Measurements from ENCODE around the gene KLK7. TPM values are rescaled to one million over a fixed set of nuclear protein-coding genes. Genes with fewer than 3 reads are reported as not detected.

Gene KLK7
- not detected in 2 replicates for total RNA-seq (2014; rRNA removed; shearing (Covaris generic))

DNA sequence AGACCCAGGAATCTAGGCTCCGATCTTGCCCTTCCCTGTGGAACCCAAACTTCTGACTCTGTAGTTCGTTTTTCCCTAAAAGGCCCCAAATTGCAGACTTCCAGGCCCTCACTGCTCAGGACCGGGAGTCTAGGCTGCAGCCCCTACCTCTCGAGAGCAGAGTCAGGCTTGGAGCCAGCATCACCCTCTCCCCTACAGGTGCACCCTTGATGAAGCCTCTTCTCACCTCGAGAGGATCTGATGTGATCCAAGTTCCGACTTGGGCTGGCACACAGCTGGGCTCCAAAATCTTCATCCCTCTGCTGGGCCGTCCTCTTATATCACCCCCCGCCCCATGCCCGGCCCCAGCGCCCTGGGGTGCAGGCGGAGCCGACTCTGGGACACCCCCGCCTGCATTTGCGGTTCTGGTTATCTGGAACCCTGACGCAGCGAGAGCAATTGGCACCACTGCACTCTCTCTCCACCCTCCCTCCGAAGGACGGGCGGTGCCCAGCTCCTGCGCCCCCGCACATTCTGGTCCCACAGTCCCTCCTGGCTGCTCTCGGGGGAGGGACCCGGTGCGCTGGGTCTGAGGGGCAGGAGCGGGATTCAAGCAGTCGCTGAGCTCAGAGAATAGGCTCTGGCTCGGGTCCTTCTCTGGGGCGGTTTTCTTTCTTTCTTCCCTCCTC lies at the start of gene KLK7:
Gene KLK7, minus strand, starts transcription at position 293 of the 668 bp plus-strand sequence. CDS start 1,518 bp downstream, outside the sequence.
- no peak for DNase-seq (ENCODE audit: low spot score)
- in situ Hi-C loops (cut with HindIII; ENCODE audit: low sequenced_read_pairs), result no loop called here

DNA sequence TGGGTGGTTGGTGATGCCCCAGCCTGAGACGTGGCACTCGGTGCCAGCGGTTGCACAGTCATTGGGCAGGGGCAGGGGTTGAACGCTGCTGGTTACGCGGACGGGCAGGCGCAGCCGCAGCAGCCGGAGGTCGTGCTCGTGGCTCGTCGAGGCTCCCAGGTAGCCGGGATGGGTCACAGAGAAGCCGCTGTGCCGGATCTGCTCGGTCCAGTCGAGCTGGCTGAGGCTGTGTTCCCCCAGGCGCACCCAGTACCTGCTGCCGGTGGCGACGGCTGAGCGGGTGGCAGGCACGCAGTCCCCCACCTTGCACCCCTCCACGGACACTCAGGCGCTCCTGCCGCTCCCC lies 48.1 kb upstream of the KLK7 start:
- in situ Hi-C loops (cut with HindIII; ENCODE audit: low sequenced_read_pairs), result no loop called here
- no peak for DNase-seq (ENCODE audit: low spot score)

DNA sequence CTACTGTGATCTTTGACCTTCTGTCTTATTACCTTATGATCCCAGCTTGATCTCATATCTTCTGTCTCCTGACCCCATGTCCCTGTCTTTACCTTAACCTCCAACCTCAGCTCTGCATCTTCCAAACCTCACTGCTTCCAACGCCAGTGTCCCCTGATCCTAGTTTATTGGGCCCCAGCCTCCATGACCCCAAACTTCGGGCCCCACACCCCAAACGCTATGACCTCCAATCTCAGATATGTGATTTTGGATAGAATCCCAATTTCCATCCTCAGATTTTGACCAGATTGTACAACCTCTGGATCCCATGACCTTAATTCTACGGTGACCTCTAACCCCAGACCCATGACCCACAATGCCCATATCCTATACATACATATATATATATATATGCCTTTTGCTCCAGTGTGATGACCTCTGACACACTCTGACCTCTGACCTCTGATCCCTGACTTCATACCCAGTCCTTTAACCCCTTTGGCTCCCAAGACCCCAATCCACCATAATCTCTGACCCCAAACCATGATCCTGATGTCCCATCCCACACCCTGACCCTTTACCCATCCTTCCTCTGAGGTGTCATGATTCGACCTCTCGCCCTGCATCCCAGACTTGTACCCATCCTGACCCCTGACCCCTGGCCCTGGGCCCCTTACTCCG lies 47.6 kb upstream of the KLK7 start:
- no peak for DNase-seq (ENCODE audit: low spot score)
- in situ Hi-C loops (cut with HindIII; ENCODE audit: low sequenced_read_pairs), result no loop called here

DNA sequence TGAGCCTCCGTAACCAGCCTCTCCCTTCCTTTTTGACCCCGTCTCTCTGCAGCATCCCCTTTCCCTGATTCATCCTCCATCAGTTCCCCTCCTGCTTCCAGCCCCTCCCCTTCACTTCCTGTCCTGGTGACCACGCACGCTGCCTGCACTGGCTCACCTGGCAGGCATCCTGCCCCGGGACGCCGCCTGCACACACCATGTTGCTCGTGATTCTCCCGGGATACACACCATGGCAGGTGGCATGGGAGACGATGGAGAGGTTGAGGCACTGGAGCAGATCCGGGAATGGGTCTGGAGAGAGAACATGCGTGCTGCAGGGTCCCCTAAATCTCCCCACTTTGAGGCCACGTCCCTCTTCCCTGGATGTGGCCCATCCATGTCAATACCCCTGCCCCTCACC lies 46.9 kb upstream of the KLK7 start:
- in situ Hi-C loops (cut with HindIII; ENCODE audit: low sequenced_read_pairs), result no loop called here
- DNase-seq (ENCODE audit: low spot score), result no peak

DNA sequence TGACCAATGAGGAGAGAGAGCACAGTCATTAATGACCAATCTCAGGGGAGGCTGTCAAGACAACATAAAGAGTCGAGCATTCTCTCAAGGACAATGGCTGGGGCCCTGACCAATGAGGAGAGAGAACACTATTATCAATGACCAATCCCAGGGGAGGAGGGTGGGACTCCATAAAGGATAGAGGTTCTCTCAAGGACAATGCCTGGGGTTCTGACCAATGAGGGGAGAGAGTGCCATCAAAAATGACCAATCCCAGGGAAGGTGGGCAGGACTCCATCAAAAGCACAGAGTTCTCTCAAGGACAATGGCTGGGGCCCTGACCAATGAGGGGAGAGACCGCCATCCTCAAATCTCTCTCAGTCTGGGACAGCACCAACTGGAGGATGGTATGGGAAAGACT lies 46.0 kb upstream of the KLK7 start:
- in situ Hi-C loops (cut with HindIII; ENCODE audit: low sequenced_read_pairs), result no loop called here
- no peak for DNase-seq (ENCODE audit: low spot score)

DNA sequence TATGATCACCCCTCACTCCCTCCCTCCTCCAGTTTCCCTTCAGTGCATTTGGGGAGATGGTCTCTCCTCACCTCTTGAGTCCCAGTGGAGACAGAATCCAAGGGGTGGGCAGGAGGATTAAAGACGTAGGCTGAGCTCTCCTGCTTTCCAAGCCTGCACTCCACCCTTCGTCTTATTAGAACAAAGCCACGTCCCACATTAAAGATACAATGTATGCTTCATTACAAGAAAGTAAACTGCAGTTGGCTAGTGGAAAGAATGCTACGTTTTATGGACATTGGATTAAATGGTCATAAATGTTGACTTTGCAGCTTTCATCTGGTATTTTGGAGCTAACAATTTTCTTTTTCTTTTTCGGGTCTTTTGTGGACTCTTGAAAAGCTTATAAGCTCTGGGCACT lies 44.2 kb upstream of the KLK7 start:
- no peak for DNase-seq (ENCODE audit: low spot score)
- in situ Hi-C loops (cut with HindIII; ENCODE audit: low sequenced_read_pairs), result no loop called here

DNA sequence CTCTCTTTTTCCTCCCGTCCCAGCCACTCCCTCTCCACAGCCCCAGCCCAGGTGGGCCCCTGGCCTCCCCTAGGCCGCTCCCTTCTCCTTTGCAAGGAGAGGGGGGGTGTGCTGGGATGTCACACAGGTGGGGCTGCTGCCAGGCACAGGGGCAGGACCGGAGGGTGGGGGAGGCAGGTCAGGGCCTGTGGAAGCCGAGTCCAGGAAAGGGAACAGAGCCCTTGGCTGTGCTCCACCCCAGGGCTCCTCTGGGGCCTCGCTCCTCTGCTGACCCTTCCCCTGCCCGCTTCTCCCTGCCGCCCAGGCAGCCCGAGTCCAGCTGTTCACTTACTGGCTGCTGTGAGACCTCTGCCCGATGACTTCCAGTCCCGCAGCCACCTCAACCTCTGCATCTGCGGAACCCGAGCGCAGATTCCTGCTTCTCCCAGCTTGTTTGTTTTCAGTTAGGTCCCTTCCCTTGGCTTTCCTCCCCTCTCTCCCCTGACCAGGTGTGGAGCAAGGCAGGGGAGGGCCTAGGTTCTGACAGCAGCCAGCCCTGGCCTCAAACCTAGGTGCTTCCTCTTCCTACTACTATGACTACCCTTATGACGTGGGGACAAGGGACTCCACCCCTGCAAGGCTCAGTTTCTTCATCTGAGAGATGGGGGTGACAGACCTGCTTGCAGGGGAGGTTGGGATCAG lies 43.5 kb upstream of the KLK7 start:
- in situ Hi-C loops (cut with HindIII; ENCODE audit: low sequenced_read_pairs), result no loop called here
- no peak for DNase-seq (ENCODE audit: low spot score)

DNA sequence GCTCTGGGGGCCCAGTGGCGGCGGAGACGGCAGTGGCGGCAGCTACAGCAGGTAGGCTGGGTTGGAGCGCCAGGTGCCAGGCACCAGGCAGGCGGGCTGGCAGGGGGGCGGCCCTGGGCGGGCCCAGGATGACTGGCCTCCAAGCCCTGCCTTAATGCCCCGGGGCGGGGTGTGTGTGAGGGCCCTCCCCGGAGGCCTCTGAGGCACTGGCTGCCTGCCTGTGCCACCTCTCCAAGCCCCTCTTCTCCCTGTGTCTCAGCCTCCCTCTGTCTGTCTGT lies 42.8 kb upstream of the KLK7 start, which contains the start of gene KLK11:
Gene KLK11, minus strand, starts transcription at position 63 of the 278 bp plus-strand sequence. CDS start 985 bp downstream, outside the sequence.
- in situ Hi-C loops (cut with HindIII; ENCODE audit: low sequenced_read_pairs), result no loop called here
- no peak for DNase-seq (ENCODE audit: low spot score)

DNA sequence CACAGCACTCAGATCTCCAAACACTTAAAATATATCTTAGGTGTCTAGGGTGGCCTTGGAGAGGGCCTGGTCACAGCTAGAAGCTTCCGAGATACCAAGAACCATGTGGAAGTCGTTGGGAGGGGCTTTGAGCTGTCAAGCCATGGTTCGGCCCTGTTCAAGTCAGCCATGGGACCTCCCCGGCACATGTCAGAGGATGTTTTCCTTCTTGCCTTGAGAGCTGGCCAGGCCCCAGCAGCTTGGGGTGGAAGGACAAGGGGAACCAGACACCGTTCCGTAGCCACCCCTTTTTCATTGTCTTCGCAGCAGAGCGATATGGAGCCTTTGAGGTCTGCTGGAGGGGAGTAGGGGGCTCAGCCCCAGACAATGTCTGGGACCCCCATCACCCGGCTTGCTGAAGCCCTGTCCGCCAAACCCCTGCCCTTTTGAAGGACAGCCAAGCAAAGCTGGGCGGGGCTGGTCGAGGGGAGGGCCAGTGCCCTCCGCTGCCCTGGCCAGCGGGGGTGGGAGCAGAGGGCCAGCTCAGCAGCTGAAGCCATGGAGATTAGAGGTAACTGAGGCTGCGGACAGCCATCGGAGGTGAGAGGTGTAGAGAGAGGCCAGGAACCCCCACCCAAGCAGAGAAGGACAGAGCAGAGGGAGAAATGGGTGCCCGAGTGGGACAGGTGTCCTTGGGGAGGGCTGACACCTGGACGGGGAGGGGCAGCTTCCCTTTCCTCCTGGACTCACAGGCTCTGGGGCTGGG lies 42.3 kb upstream of the KLK7 start:
- in situ Hi-C loops (cut with HindIII; ENCODE audit: low sequenced_read_pairs), result no loop called here

DNA sequence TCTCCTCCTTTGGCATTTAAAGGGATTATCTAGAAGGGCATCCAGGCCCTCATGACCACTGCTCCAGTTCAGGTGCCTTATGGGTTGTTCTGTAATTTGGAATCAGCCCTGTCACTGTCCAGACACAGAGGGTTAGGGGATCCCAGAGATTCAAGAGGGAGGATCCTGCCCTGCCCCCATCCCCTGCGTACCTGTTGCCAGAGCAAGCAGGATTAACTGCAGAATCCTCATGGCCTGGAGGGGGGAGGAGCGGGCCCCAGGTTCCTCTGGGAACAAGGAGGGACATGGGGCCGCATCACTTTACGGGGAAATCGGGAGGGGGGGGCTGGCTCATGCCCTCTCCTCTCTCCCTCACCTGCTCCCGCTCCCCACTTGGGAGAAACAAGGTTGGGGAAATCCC lies 41.7 kb upstream of the KLK7 start:
- in situ Hi-C loops (cut with HindIII; ENCODE audit: low sequenced_read_pairs), result no loop called here
- no peak for DNase-seq (ENCODE audit: low spot score)

More for the DNA sequence above, 42.3 kb upstream of the KLK7 start:
- DNase-seq (ENCODE audit: low spot score), result no peak

DNA sequence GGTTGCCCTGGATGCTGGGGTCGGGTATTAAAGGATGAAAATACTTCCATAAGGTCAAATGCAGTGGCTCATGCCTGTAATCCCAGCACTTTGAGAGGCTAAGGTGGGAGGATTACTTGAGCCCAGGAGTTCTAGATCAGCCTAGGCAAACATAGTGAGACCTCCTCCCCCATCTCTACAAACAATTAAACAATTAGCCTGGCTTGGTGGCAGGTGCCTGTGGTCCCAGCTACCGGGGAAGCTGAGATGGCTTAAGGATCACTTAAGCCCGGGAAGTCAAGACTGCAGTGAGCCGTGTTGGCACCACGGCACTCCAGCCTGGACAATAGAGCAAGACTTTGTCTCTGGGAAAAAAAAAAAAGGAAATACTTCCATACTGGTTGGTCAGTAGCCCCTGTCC lies 41.2 kb upstream of the KLK7 start:
- in situ Hi-C loops (cut with HindIII; ENCODE audit: low sequenced_read_pairs), result no loop called here
- DNase-seq (ENCODE audit: low spot score), result no peak

DNA sequence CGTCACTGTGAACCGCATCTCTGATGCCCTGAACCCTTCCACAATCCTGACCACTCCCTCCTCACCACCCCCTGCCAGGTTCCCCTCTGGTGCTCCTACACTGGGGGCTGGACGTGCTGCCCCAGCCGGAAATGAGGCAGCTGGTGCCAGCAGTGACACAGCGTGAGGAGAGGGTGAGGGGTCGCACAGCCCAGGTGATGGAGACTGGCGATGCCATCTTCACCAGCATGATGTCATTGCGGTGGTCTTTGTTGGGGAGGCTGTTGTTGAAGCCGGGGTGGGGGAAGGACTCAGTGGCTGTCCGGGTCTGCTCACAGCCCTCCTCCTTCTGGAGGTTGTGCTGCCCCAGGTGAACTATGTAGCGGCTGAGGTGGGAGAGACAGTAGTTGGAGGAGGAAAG lies 40.2 kb upstream of the KLK7 start:
- in situ Hi-C loops (cut with HindIII; ENCODE audit: low sequenced_read_pairs), result no loop called here
- DNase-seq (ENCODE audit: low spot score), result no peak

DNA sequence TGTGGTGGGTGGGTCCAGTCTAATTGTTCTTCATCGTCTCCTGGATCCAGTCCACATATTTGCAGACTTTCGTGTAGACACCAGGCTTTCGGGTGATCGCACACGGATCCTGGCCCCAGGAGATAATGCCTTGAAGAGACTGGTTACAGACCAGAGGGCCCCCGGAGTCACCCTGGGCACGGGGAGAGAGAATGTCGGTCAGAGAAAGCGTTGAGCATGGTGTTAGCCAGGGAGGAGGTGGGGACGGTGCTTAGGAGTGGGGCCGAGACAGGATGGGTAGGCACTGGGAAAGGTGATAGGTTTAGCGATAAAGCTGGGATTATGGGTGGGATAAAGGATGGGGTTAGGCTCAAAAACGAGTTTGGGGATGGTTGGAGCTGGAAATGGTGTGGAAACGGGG lies 38.8 kb upstream of the KLK7 start:
- no peak for DNase-seq (ENCODE audit: low spot score)
- in situ Hi-C loops (cut with HindIII; ENCODE audit: low sequenced_read_pairs), result no loop called here

DNA sequence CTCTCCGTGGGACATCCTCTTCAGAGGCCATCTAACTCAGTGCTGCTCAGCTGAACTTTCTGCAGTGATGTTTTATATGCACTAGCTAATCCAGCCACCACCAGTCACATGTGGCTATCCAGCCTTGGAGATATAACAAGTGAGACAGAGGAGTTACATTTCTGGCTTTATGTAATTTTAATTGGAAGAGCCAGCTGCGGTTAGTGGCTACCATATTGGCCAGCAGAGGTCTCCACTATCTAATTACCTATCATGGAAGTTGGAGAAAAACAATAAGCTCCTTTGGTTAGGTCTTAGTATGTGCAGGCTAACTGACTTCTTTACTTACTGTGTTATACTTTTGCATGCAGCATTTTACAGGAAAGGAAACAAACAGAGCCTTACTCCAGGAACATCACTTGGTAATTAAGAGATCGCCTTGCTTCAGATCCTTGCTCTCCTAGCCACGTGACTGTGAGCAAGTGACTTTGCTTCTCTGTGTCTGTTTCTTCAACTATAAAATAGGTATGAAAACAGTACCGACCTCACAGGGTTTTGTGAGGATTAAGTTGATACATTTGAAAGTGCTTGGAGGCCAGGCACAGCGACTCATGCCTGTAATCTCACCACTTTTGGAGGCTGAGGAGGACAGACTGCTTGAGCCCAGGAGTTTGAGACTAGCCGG lies 37.4 kb upstream of the KLK7 start:
- DNase-seq (ENCODE audit: low spot score), result peak; percentile 74
- in situ Hi-C loops (cut with HindIII; ENCODE audit: low sequenced_read_pairs), result no loop called here

DNA sequence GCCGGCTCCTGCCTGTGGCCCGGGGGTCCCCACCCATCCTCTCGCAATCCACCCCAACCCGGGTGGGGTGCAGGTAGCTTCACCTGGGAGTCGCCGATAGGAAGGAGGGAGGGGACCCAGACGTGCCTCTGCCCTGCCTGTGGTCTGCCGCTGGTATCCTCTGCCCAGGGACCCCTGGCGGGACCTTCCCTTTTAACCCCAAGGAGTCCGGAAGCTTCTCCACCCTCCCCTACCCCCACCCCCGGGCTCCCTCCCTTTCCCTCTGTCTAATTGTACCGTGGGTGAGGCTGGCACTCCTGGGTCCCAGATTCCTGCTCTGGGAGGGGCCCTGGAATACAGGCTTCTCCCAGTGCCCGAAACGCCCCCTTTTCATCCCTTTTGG lies 35.8 kb upstream of the KLK7 start, which contains the start of gene KLK10:
Gene KLK10, minus strand, starts transcription at position 166 of the 382 bp plus-strand sequence. CDS start 579 bp downstream, outside the sequence.
- DNase-seq (ENCODE audit: low spot score), result no peak

DNA sequence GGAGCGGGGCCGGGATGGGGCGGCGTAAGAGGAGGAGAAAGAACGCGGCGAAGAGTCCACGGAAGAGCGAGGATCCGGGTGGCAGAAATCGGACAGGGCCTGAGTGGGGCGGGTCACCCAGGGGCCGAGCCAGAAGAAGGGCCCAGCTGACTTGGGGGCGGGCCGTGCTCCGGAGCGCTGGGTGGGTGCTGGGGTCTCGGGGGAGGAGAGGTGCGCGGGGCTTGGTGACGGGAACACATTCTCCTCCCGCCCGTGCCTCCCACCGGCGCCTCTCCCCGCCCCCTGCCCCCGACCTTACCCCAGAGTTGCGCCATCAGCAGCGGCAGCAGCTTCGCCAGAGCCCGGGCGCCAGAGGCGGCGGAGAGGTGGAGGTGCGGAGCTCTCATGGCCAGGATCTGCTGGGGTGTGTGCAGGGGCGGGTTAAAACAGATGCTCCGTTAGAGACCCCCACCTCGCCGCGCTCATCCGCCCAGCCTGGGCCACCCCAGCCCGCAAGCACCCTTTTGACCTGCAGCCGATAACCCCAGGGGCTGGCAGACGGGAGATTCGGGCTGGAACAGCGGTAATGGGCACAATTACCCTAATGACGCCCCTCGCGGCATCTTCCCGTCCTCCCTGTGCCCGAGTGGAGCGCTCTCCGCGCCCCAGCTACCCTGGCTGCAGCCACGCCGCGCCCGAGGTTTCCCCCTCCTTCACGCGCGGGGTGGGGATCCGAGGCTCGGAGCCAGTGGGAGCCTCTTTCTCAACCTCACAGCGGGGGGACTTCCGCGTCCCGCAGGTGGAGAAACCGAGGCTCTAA lies 35.2 kb upstream of the KLK7 start:
- in situ Hi-C loops (cut with HindIII; ENCODE audit: low sequenced_read_pairs), result no loop called here
- peak; percentile 23 for DNase-seq (ENCODE audit: low spot score)

More for the DNA sequence above, 35.8 kb upstream of the KLK7 start, which contains the start of gene KLK10:
- in situ Hi-C loops (cut with HindIII; ENCODE audit: low sequenced_read_pairs), result no loop called here

DNA sequence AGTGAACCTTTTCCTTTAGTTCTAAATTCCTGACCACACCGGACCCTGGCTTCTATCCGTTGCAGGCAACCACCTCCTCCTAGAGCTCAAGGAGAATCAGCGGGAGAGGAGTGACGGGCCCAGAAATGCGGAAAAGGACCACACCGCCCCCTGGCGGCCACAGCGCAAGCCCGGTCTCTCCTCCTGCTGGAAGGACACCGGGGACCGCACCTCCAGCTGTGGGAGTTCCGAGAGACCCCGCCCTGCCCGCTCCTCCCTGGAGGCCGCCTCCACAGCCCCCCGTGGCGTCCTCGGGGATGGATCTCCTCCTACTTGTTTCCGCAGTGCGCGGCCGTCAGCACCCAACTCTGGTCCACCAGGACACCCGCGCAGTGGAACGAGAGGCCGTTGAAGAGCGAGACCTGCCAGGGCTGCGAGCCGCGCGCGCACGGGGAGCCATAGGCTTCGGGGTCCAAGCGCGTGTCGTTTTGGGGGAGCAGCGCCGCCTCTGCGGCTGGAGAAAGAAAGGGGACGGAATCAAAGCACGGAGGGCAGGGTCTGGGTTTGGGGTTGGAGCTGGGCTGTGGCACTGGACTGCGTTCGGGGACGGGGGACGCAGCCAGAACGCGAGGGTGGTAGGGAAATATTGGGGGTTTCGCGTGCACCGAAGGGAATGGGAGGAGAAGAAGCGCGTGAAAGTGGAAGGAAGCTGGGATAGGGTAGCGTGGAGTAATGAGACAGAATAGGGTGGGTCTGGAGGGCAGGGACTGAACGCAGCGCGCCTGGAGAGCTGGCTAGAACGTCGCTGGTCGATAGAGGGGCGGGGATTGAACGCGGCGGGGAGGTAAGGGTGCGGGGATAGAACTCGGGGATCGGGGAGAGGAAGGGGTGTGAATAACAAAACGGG lies 33.3 kb upstream of the KLK7 start:
- DNase-seq (ENCODE audit: low spot score), result peak; percentile 68
- in situ Hi-C loops (cut with HindIII; ENCODE audit: low sequenced_read_pairs), result no loop called here
